SK-N-SH (cell line): Measurements from ENCODE around the gene CCR6. TPM values are rescaled to one million over a fixed set of nuclear protein-coding genes. Genes with fewer than 3 reads are reported as not detected.
"Not testable (repeated sequence)": the region's sequence is repeated elsewhere in the genome, so short reads cannot be mapped to it uniquely, and the experiment has no call there.

ENCODE experiments used
- CTCF ChIA-PET: fragments of 300-600, 350-600 bp; formaldehyde crosslinking; extraction: SDS; loops from one replicate; lab custom pipeline; 2021; lab: Yijun Ruan, JAX
- POLR2A ChIA-PET: fragments of 350-600 bp; sonication (Branson Sonifier 250); formaldehyde crosslinking; extraction: SDS; loops from one replicate; lab custom pipeline; 2020; ENCODE audit warnings: antibody characterized with exemption, inconsistent platforms; lab: Yijun Ruan, JAX
- DNase-seq: peaks from one replicate; pipeline ENCODE4 v3.0.0; 2012
- H2AFZ ChIP-seq: fragments of 200-600 bp; sonication (generic); 2 replicates; pipeline ENCODE4 v1.8.1; 2016; ENCODE audit warnings: antibody characterized with exemption, mild to moderate bottlenecking, low read depth
- H3F3A ChIP-seq: fragments of 200-600 bp; sonication (generic); replicated peaks from 2 replicates; pipeline ENCODE3; 2016; ENCODE audit warnings: antibody characterized with exemption, mild to moderate bottlenecking; ENCODE audit not compliant: insufficient read depth
- H3K27ac ChIP-seq, 2 experiments: fragments of 200-500 bp in 1 of 2; fragments of 200-600 bp in 1 of 2; sonication (Bioruptor generic) in 1 of 2; sonication (generic), shearing (Covaris generic) in 1 of 2; 2 replicates each; pipeline versions ENCODE4 v1.5.1 to v1.6.1; 2014 to 2016; ENCODE audit warnings: low read depth in 2 of 2, inconsistent platforms in 1 of 2, low read length in 1 of 2, mild to moderate bottlenecking in 1 of 2, mixed read lengths in 1 of 2
- H3K27me3 ChIP-seq: fragments of 200-600 bp; sonication (generic), shearing (Covaris generic); 2 replicates; pipeline ENCODE4 v1.6.1; 2016; ENCODE audit warnings: mixed run types; ENCODE audit not compliant: insufficient read depth
- H3K36me3 ChIP-seq, 2 experiments: fragments of 200-500 bp in 1 of 2; fragments of 200-600 bp in 1 of 2; sonication (Bioruptor generic) in 1 of 2; sonication (generic) in 1 of 2; replicated peaks in 1 of 2; 2 replicates each; pipeline versions ENCODE3 to v1.5.1; 2014 to 2016; ENCODE audit warnings: low read length in 1 of 2, mild to moderate bottlenecking in 1 of 2; ENCODE audit not compliant: insufficient read depth in 2 of 2, control insufficient read depth in 1 of 2
- H3K4me1 ChIP-seq, 2 experiments: fragments of 200-500 bp in 1 of 2; fragments of 200-600 bp in 1 of 2; sonication (Bioruptor generic) in 1 of 2; sonication (generic), shearing (Covaris generic) in 1 of 2; 2 replicates each; pipeline versions ENCODE4 v1.5.1 to v1.6.1; 2014 to 2016; ENCODE audit warnings: low read depth in 1 of 2, low read length in 1 of 2, mixed run types in 1 of 2; ENCODE audit not compliant: insufficient read depth in 2 of 2, control insufficient read depth in 1 of 2
- H3K4me2 ChIP-seq: fragments of 200-600 bp; sonication (generic), shearing (Covaris generic); 2 replicates; pipeline ENCODE4 v1.6.1; 2017; ENCODE audit warnings: mixed run types
- H3K4me3 ChIP-seq, 2 experiments: fragments of 200-500 bp in 1 of 2; fragments of 200-600 bp in 1 of 2; sonication (Bioruptor generic) in 1 of 2; sonication (generic), shearing (Covaris generic) in 1 of 2; 2 replicates each; pipeline versions ENCODE4 v1.5.1 to v1.8.1; 2014 to 2016; ENCODE audit warnings: low read depth in 2 of 2, inconsistent platforms in 1 of 2, low read length in 1 of 2, mild to moderate bottlenecking in 1 of 2, mixed read lengths in 1 of 2, moderate library complexity in 1 of 2
- H3K79me2 ChIP-seq: fragments of 200-600 bp; sonication (generic); 2 replicates; pipeline ENCODE4 v1.8.1; 2017; ENCODE audit warnings: mild to moderate bottlenecking; ENCODE audit not compliant: insufficient read depth
- H3K9ac ChIP-seq: fragments of 200-600 bp; sonication (generic); 2 replicates; pipeline ENCODE4 v1.6.1; 2017; ENCODE audit warnings: mixed run types
- H3K9me2 ChIP-seq: fragments of 200-600 bp; sonication (generic); 2 replicates; pipeline ENCODE4 v1.6.1; 2017; ENCODE audit warnings: mixed run types
- H3K9me3 ChIP-seq: fragments of 200-600 bp; sonication (generic); 2 replicates; pipeline ENCODE4 v1.6.1; 2017; ENCODE audit warnings: mixed run types, mild to moderate bottlenecking, moderate library complexity
- H4K20me1 ChIP-seq: fragments of 200-600 bp; sonication (generic); 2 replicates; pipeline ENCODE4 v1.6.1; 2017; ENCODE audit warnings: mild to moderate bottlenecking, mixed run types; ENCODE audit not compliant: insufficient read depth
- EP300 ChIP-seq, 2 experiments: IDR thresholded peaks; 2 replicates each; pipeline versions ENCODE4 v1.4.0 to v1.6.1; 2012; ENCODE audit warnings: borderline replicate concordance in 1 of 2, low read depth in 1 of 2, low read length in 1 of 2
- GABPA ChIP-seq: IDR thresholded peaks from 2 replicates; pipeline ENCODE4 v1.4.0; 2012; ENCODE audit warnings: low read depth, mild to moderate bottlenecking
- JUND ChIP-seq: IDR thresholded peaks from 2 replicates; pipeline ENCODE4 v1.4.0; 2012
- PBX3 ChIP-seq: IDR thresholded peaks from 2 replicates; pipeline ENCODE4; 2012
- RFX5 ChIP-seq: IDR thresholded peaks from 2 replicates; pipeline ENCODE4 v1.6.1; 2012; ENCODE audit warnings: mild to moderate bottlenecking, improper control_type of control experiment, low read length
- RXRA ChIP-seq: IDR thresholded peaks from 2 replicates; pipeline ENCODE4 v1.4.0; 2012; ENCODE audit warnings: low read depth, mild to moderate bottlenecking, borderline replicate concordance
- WGBS: methylation state at CpG from one replicate; pipeline ENCODE4 v1.1.6; 2017; ENCODE audit warnings: low lambda C conversion rate; 5-methylcytosine and 5-hydroxymethylcytosine counted together
- polyA plus RNA-seq, 3 experiments: library from polyadenylated mRNA; depleted of rRNA; stranded (reverse); fragments of >200 nt; gene quantifications; 2 replicates each; pipeline ENCODE4 v1.2.3, GENCODE V29; 2012
- TF ChIP-seq, protein P1 (sequence below): IDR thresholded peaks from 2 replicates; pipeline ENCODE4 v1.4.0; 2012; ENCODE audit warnings: low read depth

CCR6 gene
- polyA plus RNA-seq, 1 of the 3 experiments (the other 2 are of a cell fraction) = not detected

DNA sequence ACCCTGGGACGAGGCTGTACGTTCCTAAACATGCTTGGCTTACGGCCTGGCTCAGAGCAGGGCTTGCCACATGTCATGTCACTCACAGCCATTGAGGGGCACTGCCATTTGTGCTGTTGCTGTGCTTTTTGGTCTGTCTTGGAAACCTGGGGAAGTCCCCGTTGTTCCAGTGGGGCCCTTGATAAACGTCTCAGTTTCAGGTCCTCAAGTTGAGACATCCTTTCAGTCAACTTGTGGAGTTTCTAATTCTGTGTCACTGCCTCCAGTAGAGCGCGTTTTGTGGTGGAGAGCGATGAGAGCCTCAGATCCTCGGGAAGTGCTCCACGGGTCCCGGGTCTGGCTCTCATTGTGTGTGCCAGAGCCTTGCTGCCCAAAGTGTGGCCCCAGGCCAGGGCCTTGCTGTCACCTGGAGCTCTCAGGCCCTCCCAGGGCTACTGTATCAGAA lies 43.0 kb upstream of the CCR6 start (continued):
- TF ChIP-seq, protein P1, sequence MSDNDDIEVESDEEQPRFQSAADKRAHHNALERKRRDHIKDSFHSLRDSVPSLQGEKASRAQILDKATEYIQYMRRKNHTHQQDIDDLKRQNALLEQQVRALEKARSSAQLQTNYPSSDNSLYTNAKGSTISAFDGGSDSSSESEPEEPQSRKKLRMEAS = no peak
- TF ChIP-seq EP300 (IDR thresholded peaks at IDR 0.05; ENCODE audit: borderline replicate concordance in 1 of 2, low read depth in 1 of 2, low read length in 1 of 2) = no peak
- no peak for TF ChIP-seq RXRA
- TF ChIP-seq PBX3 = no peak
- TF ChIP-seq GABPA = no peak
- TF ChIP-seq, all 33 proteins: peak for 0

- DNase-seq = no peak
- Histone ChIP-seq H3K9me2 (no peaks in the 10 kb centered on the region), H3K9ac (no peak overlapping the region), H3F3A (no peaks in the 10 kb centered on the region), H3K36me3 (no peaks in the 10 kb centered on the region), H3K27ac (no peak overlapping the region), H3K79me2 (no peaks in the 10 kb centered on the region), H3K4me3 (no peak overlapping the region), H4K20me1 (no peaks in the 10 kb centered on the region), H3K4me2 (no peak overlapping the region), H2AFZ (no peak overlapping the region), H3K9me3 (no peaks in the 10 kb centered on the region), H3K4me1 (peaks cover 0 to 3% of the 10 kb centered on the region in 2 experiments; a peak in 1 of 4 replicates), H3K27me3 (no peaks in the 10 kb centered on the region)
- ChIA-PET CTCF (no interaction called here), POLR2A (no interaction called here)
- no peak for TF ChIP-seq RFX5
- TF ChIP-seq JUND = no peak
- no peak for TF ChIP-seq PBX3
- 33% methylated on average over 3 of the region's 3 CpGs for WGBS
Measured at GRCh38 chr6:167087857-167088354, 35.0 kb upstream of the CCR6 start.

GRCh38 chr6:167088741-167089140 lies 34.2 kb upstream of the CCR6 start:
- H3K27me3 ChIP-seq, POLR2A ChIA-PET: not testable (repeated sequence)

More at GRCh38 chr6:167088741-167089140, 34.2 kb upstream of the CCR6 start:
- CTCF ChIA-PET, H3K27ac ChIP-seq, H4K20me1 ChIP-seq, H3K9me2 ChIP-seq, H3K4me1 ChIP-seq, H3K9me3 ChIP-seq, H2AFZ ChIP-seq, H3K79me2 ChIP-seq, H3F3A ChIP-seq, H3K36me3 ChIP-seq, H3K4me3 ChIP-seq, DNase-seq, H3K9ac ChIP-seq, H3K4me2 ChIP-seq: not testable (repeated sequence)
